GM21529 (cell line): ENCODE data around the gene LARP4.
A peak's percentile ranks its signal among the peaks of the same experiment; 100 is the strongest.
"Not testable (repeated sequence)": the region's sequence is repeated elsewhere in the genome, so short reads cannot be mapped to it uniquely, and the experiment has no call there.

Experiments used
- ATAC-seq: cut with Tn5 transposase; IDR thresholded peaks from one replicate; pipeline ENCODE4 v1.9.1; 2021; ENCODE audit not compliant: unreplicated experiment

Gene LARP4

GRCh38 chr12:50400104-50400637 is 514 bp upstream of the LARP4 start:
- ATAC-seq: no peak

- ATAC-seq: peak; percentile 5
Observed at GRCh38 chr12:50401500-50402081, 906 bp downstream of the LARP4 start.

DNA sequence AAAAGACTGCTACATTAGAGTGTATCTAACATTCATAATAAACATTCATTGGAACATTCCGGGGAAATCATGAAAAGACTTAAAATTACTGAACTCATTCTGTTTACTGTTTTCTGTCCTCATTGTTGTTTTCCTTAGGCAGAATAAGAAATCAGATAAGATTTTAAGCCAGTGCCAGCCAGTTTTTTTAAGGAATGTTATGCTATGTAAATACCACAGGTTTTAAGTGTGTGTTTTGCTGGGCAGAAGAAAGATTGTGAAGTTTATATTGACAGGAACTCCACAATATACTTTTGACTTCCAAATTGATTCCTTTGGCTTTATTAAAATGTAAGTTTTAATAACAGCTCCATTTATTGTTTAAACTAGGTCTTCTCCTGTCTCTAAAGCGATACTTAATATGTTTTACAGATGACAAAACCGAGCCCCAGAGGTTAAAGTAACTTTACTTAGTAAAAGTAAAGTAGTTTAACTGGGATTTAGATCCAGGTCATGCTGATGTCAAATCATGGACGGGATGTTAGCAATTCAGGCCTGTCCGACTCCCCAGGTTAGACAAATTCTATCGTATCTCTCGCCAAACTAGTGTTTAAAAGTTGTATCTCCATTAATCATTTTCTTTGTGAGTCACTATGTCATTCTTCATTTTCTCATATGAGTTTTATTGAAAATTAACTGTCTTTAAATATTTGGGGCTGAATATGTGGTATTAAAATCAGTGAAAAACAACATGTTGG is 1.7 kb downstream of the LARP4 start:
- ATAC-seq: no peak

DNA sequence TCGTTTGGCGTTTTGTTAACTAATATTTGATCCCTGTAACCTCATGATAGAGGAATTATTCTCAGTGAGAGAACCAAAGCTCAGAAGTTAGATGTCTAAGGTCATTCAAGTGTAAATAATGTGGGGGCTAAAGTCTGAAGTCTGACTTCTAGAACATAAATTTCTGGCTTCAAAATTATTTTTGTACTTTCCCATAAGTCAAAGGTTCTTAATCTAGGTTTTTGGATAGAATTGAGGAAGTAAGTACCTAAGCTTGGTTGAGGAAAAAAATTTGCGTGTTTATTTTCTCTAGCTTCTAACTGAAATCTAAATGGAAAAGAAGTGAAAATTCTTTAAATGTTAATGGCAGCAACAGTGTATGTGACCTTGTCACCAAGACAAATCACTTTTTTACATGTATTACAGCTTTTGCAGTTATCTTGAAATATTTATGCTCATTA is 2.3 kb downstream of the LARP4 start:
- no peak for ATAC-seq

DNA sequence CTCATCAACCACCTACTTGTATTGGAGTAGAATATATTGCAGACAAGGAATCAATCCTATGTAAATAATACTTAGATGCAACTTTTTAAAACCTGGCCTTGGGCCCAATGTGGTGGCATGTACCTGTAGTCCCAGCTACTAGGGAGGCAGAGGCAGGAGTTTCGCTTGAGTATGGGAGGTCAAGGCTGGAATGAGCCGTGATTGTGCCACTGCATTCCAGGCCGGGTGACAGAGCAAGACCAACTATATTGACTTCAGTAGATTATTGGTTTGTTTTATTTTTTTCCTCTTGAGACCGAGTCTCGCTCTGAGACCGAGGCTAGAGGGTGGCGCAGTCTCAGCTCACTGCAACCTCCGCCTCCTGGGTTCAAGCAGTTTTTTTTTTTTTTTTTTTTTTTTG is 3.6 kb downstream of the LARP4 start:
- ATAC-seq: no peak

- no peak for ATAC-seq
Observed at GRCh38 chr12:50411051-50411660, 10.5 kb downstream of the LARP4 start.

GRCh38 chr12:50415899-50416479 is 15.3 kb downstream of the LARP4 start:
- ATAC-seq: no peak

DNA sequence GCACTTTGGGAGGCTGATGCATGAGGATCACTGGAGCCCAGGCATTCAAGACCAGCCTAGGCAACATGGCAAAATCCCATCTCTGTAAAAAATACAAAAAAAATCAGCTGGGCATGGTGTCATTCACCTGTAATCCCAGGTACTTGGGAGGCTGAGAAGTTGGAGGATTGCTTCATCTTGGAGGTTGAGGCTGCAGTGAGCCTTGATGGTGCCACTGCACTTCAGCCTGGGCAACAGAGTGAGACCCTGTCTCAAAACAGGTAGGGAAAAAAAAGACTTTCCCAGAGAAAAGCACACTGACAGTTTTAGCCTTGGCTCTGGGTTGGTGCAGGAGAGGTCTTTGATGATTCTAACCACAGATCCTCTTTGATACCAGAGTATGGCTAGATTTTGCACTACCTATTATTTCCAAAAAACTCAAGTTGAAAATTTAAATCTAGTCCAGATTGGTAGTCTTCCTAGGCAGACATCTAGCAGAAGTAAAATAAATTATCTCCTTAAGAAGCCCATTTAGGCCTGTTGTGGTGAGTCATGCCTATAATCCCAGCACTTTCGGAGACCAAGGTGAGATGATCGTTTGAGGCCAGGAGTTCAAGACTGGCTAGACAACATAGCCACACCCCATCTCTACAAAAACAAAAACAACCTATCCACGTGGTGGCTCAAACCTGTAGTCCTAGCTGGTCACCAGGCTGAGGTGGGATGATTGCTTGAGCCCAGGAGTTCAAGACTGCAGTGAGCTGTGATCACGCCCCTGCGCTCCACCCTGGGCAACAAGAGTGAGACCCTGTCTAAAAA is 18.6 kb downstream of the LARP4 start:
- ATAC-seq: no peak

DNA sequence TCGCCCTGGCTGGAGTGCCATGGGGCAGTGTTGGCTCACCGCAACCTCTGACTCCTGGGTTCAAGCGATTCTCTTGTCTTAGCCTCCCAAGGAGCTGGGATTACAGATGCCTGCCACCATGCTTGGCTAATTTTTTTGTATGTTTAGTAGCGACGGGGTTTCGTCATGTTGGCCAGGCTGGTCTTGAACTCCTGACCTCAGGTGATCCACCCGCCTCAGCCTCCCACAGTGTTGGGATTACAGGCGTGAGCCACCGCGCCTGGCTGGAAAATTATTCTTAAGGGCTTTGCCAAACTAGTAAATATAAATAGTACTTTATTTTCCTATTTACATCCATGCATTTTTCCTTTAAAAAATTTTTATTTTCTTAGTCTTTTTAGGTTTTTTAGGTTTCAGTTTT is 22.2 kb downstream of the LARP4 start:
- not testable (repeated sequence) for ATAC-seq

- not testable (repeated sequence) for ATAC-seq
Observed at GRCh38 chr12:50423342-50423741, 22.7 kb downstream of the LARP4 start.

GRCh38 chr12:50425589-50426258 is 25.0 kb downstream of the LARP4 start:
- ATAC-seq: no peak

GRCh38 chr12:50431656-50432055 is 31.0 kb downstream of the LARP4 start:
- ATAC-seq: not testable (repeated sequence)

DNA sequence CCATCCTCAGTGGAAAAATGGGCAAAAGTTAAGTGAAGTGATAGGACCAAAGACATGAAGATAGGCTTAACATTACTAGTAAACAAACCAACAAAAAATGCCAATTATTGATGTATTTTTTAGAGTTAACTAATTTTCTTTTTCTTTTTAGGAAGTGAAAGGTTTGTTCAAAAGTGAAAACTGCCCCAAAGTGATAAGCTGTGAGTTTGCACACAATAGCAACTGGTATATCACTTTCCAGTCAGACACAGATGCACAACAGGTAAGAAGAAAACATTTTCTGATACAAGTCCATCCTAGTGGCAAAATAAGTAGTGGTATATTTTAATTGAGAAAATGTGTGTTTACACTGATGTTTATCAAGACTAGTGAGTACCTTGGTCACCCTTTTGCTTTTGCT is 39.6 kb downstream of the LARP4 start:
- no peak for ATAC-seq

DNA sequence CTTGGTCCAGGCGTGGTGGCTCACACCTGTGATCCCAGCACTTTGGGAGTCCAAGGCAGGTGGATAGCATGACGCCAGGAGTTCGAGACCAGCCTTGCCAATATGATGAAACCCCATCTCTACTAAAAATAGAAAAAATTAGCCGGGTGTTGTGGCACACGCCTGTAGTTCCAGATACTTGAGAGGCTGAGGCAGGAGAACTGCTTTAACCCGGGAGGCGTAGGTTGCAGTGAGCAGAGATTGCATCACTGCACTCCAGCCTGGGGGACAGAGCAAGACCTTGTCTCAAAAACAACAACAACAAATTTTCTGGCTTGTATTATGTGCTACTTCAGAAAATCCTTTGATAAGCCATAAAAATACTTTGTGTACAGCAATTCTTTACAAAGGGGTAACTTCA is 41.1 kb downstream of the LARP4 start:
- ATAC-seq: no peak

GRCh38 chr12:50442178-50442908 is 41.7 kb downstream of the LARP4 start:
- ATAC-seq: peak; percentile 58

DNA sequence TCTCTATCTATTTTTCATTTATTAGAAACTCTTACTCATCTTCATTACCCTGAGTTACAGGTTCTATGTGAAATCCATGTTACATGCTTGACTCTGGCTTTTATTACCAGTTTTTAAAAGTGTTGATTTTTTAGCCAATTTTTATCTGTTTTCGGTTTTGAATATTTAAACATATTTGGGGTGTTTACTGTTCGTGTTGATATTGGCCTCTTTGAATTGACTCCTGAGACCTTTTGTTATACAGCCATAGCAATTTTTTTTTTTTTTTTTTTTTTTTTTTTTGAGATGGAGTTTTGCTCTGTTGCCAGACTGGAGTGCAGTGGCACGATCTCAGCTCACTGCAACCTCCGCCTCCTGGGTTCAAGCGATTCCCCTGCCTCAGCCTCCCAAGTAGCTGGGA is 49.0 kb downstream of the LARP4 start:
- ATAC-seq: not testable (repeated sequence)

- no peak for ATAC-seq
Observed at GRCh38 chr12:50452795-50453194, 52.1 kb downstream of the LARP4 start.

GRCh38 chr12:50453872-50454271 is 53.2 kb downstream of the LARP4 start:
- ATAC-seq: no peak

DNA sequence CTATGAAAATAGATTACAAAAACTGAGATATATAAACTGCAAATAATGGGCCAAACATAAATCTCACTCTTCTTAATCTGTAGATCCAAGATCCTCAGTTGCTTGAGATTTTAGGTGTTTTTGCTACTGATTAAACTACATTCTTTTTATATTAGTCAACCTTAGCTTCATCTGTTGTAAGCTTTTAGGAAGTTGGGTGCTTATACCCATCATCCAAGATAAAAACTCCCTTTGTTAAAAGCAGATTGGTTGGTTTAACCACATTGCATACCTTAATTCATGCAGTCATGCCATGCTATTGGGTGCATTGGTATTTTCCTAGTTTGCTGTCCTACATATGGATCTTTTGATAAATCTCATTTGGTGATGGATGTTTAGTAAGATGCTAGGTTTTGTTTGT is 57.9 kb downstream of the LARP4 start:
- no peak for ATAC-seq

GRCh38 chr12:50467439-50467838 is 66.8 kb downstream of the LARP4 start:
- ATAC-seq: no peak
